SH-SY5Y (cell line): ENCODE data around the gene SNTB2.

ENCODE experiments used
- GATA2 ChIP-seq: IDR thresholded peaks from 2 replicates; pipeline ENCODE4 v1.6.1; 2011; ENCODE audit warnings: mild to moderate bottlenecking, low read depth, low read length
- GATA3 ChIP-seq: IDR thresholded peaks from 2 replicates; pipeline ENCODE4 v1.6.1; 2011; ENCODE audit warnings: low read depth, mild to moderate bottlenecking, low read length, moderate library complexity

GRCh38 chr16:69293401-69293800, 106.4 kb downstream of the SNTB2 start:
- TF ChIP-seq GATA3, result no peak
- no peak for TF ChIP-seq GATA2
